Spinal cord (tissue), 10 donors: ENCODE measurements around the gene TUNAR. TPM values are rescaled to one million over a fixed set of nuclear protein-coding genes. Genes with fewer than 3 reads are reported as not detected.
"Not testable (repeated sequence)": the region's sequence is repeated elsewhere in the genome, so short reads cannot be mapped to it uniquely, and the experiment has no call there.

Experiments used
- DNase-seq, 6 donors: peaks; one replicate each; pipeline versions ENCODE4 v3.0.0 to v3.0.0-alpha.2; 2013 to 2015; ENCODE audit warnings: low spot score in 6 of 6, low read depth in 4 of 6
- H3K27ac ChIP-seq: one replicate; pipeline ENCODE4 v1.5.1; 2013; ENCODE audit warnings: low read depth, low read length, control low read depth
- H3K27me3 ChIP-seq: one replicate; pipeline ENCODE4 v1.6.1; 2013; ENCODE audit warnings: low read length; ENCODE audit not compliant: control insufficient read depth, insufficient read depth
- H3K36me3 ChIP-seq: one replicate; pipeline ENCODE4 v1.6.1; 2013; ENCODE audit warnings: low read length; ENCODE audit not compliant: control insufficient read depth, insufficient read depth
- H3K4me1 ChIP-seq: one replicate; pipeline ENCODE4 v1.6.1; 2013; ENCODE audit warnings: low read length; ENCODE audit not compliant: control insufficient read depth, insufficient read depth
- H3K4me3 ChIP-seq: one replicate; pipeline ENCODE4 v1.5.1; 2013; ENCODE audit warnings: low read depth, low read length, control low read depth
- H3K9me3 ChIP-seq: one replicate; pipeline ENCODE4 v1.6.1; 2013; ENCODE audit warnings: low read length; ENCODE audit not compliant: control insufficient read depth, insufficient read depth
- WGBS: methylation state at CpG from one replicate; pipeline ENCODE4 v1.1.5; 2013; ENCODE audit warnings: missing lambda C conversion rate; ENCODE audit not compliant: insufficient coverage; 5-methylcytosine and 5-hydroxymethylcytosine counted together
- polyA plus RNA-seq, 2 donors: library from polyadenylated mRNA; unstranded; fragments of 120-200 nt; gene quantifications; one replicate each; pipeline ENCODE4 v1.2.1, GENCODE V29; 2013; ENCODE audit not compliant: insufficient read length in 2 of 2
- total RNA-seq, 2 donors: library from RNA; depleted of rRNA in 1 of 2; stranded (reverse); fragments of 120-200 nt in 1 of 2; fragments of >200 nt in 1 of 2; gene quantifications; one replicate each; pipeline versions ENCODE4 v1.2.3 to v1.2.4, GENCODE V29; 2013 to 2014
- donor health status: healthy.

The TUNAR gene
- total and polyA plus RNA-seq, 4 donors: 9.6 to 97.1 (median 65.0) TPM

DNA sequence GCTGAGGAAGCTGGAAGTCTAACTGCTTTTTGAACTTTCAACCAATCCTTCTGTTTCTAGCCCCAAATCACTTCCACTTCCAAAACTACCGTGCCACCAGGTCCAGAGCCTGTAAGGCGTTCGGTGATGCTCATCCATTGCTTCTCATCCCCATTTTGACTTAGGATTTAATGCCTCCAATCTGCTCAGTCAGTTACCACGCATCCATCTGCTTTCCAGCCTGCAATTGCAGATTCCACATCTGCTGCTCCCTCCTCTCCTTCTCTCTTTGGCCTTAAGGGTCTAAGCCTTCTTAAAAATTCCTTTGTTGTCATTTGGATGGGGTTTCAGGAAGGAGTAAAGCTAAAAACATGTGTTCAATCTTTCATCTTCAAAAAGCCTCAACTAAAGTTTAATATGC lies 74.7 kb downstream of the TUNAR start:
- no peak overlapping the region for H3K27ac ChIP-seq
- DNase-seq: peak in 2 of 6 donors; percentile 23 to 51
- no peaks in the 10 kb centered on the region for H3K9me3 ChIP-seq
- no peaks in the 10 kb centered on the region for H3K36me3 ChIP-seq
- WGBS: 79% methylated on average over 4 of the region's 4 CpGs
- H3K27me3 ChIP-seq: no peaks in the 10 kb centered on the region
- no peak overlapping the region for H3K4me3 ChIP-seq
- H3K4me1 ChIP-seq: no peaks in the 10 kb centered on the region

DNA sequence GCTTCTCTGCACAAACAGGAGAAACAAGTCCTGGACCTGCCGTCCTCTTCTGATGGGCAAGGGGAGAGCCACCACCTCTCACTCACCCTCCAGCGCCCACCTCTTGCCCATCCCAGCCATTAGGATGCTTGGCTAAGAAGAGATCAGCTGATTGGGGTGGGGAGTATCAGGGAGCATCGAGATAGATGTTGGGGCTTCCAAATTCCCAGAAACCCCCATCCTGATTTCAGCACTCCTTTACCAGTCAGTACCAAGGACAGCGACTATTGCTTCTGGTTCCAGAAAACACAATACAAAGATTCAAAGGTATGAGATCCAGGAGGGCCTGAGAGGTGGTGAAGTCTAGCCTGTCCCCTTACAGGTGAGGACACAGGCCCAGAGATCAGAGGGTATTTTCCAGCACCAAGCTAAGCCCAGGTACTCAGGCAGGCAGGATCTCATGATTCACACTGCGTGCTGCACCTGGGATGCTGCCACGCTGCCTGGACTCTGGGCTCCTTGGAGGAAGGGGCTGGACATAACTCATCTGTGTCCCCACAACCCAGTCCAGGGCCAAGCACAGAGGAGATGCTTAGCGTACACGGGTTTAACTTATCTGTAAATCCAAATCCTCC lies 76.6 kb downstream of the TUNAR start:
- H3K4me1 ChIP-seq: no peaks in the 10 kb centered on the region
- no peak overlapping the region for H3K4me3 ChIP-seq
- H3K36me3 ChIP-seq: no peaks in the 10 kb centered on the region
- DNase-seq: no peak
- H3K27ac ChIP-seq: no peak overlapping the region
- H3K27me3 ChIP-seq: no peaks in the 10 kb centered on the region
- H3K9me3 ChIP-seq: no peaks in the 10 kb centered on the region
- WGBS: 73% methylated on average over 3 of the region's 8 CpGs

DNA sequence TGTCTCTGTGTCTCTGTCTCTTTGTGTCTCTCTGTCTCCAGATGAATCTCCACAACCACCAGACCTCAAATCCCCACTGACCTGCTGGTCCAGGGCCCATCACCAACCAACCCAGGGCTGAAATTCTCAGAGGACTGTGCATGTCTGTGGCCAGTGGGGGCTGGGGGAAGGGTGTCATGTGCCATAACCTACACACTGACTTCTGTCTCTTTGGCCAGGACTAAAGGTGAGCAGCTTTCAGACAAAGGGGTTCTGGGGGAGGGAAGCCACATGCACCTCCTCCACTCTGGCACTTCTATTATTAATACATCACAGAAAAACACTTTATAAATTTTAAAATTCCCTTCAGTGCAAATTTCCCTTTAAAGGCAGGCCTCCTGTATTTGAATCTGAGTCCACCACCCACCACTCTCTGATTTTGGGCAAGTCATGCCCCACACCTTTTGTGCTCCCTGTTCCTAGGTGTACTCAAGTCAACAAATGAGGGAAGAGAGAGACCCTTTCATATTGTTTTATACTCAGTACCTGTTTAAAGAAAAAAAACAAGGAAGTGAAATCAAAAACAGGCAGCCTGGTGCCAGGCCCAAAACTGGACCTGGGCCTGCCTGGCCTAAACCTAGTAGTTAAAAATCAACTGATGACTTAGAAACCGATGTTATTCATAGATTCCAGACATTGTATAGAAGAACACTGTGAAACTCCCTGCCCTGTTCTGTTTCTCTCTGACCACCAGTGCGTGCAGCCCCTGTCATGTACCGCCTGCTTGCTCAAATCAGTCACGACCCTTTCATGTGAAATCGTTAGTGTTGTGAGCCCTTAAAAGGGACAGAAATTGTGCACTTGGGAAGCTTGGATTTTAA lies 80.2 kb downstream of the TUNAR start:
- no peak for DNase-seq
- H3K9me3 ChIP-seq: no peaks in the 10 kb centered on the region

DNA sequence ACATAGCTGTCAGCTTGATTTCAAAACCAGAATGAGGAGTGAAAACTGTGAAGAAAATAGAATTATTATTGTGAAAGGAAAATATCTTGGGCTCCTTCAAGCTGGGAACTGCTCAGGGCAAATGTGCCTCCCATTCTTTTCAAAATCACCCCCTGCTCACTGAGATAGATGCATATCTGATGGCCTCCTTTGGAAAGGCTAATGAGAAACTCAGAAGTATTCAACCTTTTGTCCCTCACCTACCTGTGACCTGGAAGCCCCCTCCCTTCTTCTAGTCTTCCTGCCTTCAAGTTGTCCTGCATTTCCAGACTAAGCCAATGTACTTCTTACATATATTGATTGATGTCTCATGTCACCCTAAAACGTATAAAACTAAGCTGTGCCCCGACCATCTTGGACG lies 81.5 kb downstream of the TUNAR start:
- no peaks in the 10 kb centered on the region for H3K36me3 ChIP-seq
- DNase-seq: no peak
- H3K27me3 ChIP-seq: no peaks in the 10 kb centered on the region
- H3K4me3 ChIP-seq: no peak overlapping the region
- H3K4me1 ChIP-seq: peaks cover 4% of the 10 kb centered on the region
- no peaks in the 10 kb centered on the region for H3K9me3 ChIP-seq
- WGBS: 80% methylated on average over 2 of the region's 3 CpGs
- no peak overlapping the region for H3K27ac ChIP-seq

More for the DNA sequence above, 80.2 kb downstream of the TUNAR start:
- H3K36me3 ChIP-seq: no peaks in the 10 kb centered on the region
- no peaks in the 10 kb centered on the region for H3K27me3 ChIP-seq
- H3K4me1 ChIP-seq: no peaks in the 10 kb centered on the region
- WGBS: no CpG with 5 or more reads among the region's 5 CpGs
- H3K27ac ChIP-seq: no peak overlapping the region
- H3K4me3 ChIP-seq: no peak overlapping the region

DNA sequence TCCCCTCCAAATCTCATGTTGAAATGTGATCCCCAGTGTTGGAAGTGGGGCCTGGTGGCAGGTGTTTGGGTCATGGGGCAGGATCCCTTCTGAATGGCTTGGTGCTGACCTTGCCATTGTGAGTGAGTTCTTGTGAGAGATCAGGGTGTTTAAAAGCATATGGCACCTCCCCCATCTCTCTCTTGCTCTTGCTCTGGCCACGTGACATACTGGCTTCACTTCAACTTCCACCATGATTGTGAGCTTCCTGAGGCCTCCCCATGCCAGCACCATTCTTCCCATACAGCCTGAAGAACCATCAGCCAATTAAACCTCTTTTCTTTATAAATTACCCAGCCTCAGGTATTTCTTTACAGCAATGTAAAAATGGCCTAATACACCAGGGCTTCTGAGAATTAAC lies 82.7 kb downstream of the TUNAR start:
- DNase-seq: no peak
- H3K4me3 ChIP-seq: no peak overlapping the region
- no peaks in the 10 kb centered on the region for H3K9me3 ChIP-seq
- H3K4me1 ChIP-seq: peaks cover 4% of the 10 kb centered on the region
- no peaks in the 10 kb centered on the region for H3K36me3 ChIP-seq
- no peaks in the 10 kb centered on the region for H3K27me3 ChIP-seq
- no peak overlapping the region for H3K27ac ChIP-seq
- WGBS: 50% methylated on average over 1 of the region's 1 CpG

DNA sequence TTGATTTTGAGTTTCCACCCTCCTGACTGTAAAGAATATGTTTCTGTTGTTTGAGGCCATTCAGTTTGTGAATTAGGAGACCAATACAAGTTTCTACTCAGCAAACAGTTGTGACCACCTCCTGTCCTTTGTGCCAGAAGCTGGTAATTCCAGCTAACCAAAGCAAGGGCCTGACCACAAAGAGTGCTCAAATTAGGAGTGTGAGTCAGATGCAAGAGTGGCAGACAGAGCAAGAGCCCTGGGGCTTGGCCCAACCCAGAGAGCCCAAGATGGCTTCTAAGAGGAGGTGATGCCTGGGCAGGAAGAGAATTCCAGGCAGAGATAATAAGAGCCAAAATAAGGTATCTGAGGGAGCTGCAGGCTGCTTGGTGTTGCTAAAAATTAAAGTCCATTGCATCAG lies 84.8 kb downstream of the TUNAR start:
- no peaks in the 10 kb centered on the region for H3K27me3 ChIP-seq
- H3K9me3 ChIP-seq: no peaks in the 10 kb centered on the region
- no peak for DNase-seq
- peaks cover 4% of the 10 kb centered on the region for H3K4me1 ChIP-seq
- no peaks in the 10 kb centered on the region for H3K36me3 ChIP-seq
- H3K27ac ChIP-seq: no peak overlapping the region
- H3K4me3 ChIP-seq: no peak overlapping the region

DNA sequence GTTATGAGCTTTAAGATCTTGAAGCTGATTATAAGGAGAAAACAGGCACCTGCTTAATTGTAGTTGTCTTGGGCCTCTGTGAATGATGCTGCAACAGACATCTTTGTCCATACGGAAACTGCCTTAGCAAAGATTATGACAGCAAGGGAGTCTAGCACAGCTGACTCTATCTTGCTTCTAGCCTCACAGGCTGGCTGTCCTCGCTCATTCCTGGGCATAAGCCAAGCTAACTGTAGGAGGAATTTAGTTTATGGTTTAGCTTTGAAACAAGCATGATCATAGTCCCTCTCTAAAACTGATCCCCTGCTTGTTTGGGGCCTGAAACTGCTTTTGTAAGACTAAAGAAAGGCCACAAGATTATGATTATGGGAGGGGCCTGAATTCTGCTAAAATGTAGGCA lies 88.3 kb downstream of the TUNAR start:
- H3K4me1 ChIP-seq: peaks cover 4% of the 10 kb centered on the region
- H3K27me3 ChIP-seq: no peaks in the 10 kb centered on the region
- DNase-seq: peak in 1 of 6 donors; percentile 54
- WGBS: 91% methylated on average over 1 of the region's 2 CpGs
- H3K27ac ChIP-seq: no peak overlapping the region
- no peak overlapping the region for H3K4me3 ChIP-seq
- no peaks in the 10 kb centered on the region for H3K36me3 ChIP-seq
- no peaks in the 10 kb centered on the region for H3K9me3 ChIP-seq

DNA sequence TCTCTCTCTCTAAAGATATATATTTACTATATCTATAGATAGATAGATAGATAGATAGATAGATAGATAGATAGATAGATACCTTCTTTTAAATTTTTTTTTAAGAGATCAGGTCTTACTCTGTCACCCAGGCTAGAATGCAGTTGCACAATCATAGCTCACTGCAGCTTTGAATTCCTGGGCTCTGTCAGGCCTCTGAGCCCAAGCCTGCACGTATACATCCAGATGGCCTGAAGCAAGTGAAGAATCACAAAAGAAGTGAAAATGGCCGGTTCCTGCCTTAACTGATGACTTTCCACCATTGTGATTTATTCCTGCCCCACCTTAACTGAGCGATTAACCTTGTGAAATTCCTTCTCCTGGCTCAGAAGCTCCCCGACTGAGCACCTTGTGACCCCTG lies 91.4 kb downstream of the TUNAR start:
- DNase-seq, H3K4me3 ChIP-seq, H3K9me3 ChIP-seq, H3K4me1 ChIP-seq, H3K36me3 ChIP-seq, H3K27me3 ChIP-seq, H3K27ac ChIP-seq: not testable (repeated sequence)
- 69% methylated on average over 4 of the region's 4 CpGs for WGBS
